ENCODE measurements around the gene PIEZO1.
"Not testable (repeated sequence)": the region's sequence is repeated elsewhere in the genome, so short reads cannot be mapped to it uniquely, and the experiment has no call there.

Gene PIEZO1

DNA sequence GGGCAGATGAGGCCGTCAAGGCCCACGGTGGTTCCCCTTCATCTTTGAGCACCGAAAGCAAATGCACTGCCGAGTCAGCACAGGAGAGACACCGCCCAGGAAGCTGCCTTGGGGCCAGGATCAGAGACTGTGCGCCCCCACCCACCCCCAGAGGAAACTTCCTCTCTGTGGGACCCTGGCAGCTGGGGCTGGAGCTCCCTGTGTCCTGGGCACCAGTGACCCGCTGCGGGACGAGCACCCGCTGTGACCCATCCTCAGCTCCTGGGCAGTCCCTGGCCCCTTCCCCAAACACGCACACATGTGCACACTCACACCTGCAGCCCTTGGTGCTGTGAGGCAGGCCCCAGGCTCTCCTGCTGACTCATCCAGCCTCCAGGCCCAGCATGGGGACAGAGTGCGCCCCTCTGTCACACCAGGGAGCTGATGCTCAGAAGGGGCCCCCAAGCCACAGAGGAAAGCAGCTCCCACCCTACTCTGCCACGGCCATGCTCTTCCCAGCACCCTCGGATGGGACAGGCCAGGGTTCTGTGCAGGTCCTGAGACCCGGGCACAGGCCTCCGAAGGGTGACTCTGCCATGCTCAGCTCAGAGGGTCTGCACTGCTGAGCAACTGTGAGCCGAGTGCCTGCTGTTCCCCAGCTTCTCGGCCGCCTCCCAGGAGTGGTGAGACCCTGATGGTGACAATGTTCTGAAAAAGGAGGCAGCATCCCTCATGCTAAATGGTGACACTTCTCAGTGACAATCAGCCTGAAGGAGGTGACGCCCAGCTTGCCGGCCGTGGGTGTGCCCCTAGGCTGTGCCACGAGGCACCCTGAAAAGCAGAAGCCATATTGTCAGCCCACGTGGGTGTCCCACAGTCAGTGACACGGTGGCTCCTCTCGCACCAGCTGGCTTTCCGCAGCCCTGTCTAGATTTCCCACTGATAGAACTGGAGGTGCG, 3.6 kb downstream of the PIEZO1 start:
- no peak for DNase-seq

DNA sequence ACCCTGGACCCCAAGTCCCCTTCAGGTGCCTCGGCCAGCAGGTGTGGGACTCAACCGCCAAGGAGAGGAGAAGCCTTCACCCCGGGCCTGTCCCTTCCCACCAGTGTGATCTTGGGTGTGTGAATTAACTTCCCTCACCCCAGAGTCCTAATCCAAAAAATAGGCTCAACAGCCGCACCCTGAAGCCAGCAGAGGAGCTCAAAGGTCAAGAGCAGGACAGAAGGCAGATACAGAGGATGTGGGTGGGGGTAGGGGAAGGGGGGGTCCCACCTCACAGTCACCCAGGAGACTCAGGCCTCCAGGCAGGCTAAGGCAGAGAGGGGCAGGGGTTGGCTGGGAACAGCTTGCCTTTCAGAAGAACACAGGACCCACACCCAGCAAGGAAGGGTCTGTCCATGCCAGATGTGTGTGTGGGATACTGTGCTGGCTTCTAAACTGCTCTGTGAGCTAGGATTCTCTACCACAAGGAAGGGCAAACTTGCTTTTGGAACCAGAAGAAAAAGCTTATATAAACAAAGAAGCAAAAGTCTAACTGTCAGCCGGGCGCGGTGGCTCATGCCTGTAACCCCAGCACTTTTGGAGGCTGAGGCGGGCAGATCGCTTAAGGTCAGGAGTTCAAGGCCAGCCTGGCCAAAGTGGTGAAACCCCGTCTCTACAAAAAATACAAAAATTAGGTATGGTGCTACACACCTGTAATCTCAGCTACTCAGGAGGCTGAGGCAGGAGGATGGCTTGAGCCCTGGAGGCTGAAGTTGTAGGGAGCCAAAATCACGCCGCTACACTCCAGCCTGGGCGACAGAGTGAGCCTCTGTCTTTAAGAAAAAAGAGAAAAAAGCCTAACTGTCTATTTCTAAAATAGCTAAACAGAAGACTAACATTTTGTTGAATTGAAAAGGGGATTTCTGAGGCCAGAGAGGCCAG, 4.6 kb downstream of the PIEZO1 start:
- no peak for DNase-seq

- no peak for DNase-seq
Measured at GRCh38 chr16:88779406-88780141, 5.4 kb downstream of the PIEZO1 start.

GRCh38 chr16:88778541-88779065, 6.4 kb downstream of the PIEZO1 start:
- no peak for DNase-seq

DNA sequence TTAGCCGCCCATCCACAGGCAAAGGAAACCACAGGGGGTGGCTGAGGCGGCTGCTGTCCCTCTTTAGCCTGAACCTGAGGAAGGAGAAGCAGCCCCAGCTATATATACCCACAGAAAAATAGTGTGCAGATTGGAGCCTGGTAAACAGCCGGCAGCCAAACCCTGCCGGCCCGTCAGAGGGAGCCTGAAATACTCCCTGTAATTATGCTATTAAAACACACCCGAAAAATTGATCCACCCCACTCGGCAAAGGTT, 6.8 kb downstream of the PIEZO1 start:
- DNase-seq = no peak

GRCh38 chr16:88777471-88778270, 7.3 kb downstream of the PIEZO1 start:
- DNase-seq = no peak

DNA sequence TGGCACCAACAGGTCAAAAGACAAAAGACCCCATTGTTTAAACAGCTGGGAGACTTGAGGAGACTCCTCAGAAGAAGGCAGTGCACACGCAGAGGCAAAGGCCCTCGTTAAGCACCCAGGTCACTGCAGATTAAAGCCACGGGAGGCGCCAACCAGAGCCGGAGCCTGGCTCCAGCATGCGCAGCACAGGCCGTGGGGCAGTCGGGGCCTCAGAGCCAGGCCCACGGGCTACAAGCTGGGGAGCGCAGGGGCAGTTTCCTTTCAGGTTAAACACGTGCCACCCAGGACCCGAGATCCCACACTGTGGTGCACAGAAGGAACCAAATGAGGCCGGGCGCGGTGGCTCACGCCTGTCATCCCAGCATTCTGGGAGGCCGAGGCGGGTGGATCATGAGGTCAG, 9.2 kb downstream of the PIEZO1 start:
- DNase-seq = no peak

DNA sequence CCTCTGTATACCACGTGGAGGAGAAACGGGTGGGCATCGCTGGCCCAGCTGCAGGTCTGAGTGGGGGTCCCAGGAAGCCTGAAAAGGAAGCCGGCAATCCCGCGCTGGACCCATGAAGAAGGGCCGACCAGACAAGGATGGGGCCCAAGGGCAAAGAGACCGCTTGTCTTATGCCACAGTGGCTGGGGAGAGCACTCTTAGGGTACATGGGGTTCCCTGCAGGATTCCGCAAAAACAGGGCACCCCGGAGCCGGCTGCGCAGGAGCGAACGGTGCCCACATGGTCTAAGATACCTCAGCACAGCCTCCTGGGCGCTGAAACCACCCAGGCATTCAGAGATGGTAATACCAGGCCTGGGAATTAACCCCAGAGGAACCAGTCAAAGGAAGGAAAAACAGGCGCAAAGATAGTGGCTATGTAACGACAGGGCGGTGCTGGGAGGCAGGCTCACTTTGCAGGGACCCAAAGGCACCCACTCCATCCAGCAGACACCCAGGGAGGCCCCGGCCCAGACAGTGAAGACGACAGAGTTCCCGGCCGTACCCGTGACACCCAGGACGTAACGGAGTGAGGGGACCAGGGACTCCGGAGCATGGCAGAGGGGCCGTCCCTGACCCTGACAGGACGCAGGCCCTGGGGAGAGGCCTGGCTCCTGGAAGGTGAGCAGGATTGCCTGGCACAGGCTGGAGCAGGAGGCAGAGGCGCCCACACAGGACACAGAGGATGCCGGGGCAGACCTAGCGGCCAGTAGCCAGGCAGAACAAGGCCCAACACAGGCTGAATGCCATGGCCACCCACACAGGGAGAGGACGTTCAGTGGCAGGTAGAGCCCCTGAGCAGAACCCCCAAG, 10.3 kb downstream of the PIEZO1 start:
- DNase-seq = no peak

DNA sequence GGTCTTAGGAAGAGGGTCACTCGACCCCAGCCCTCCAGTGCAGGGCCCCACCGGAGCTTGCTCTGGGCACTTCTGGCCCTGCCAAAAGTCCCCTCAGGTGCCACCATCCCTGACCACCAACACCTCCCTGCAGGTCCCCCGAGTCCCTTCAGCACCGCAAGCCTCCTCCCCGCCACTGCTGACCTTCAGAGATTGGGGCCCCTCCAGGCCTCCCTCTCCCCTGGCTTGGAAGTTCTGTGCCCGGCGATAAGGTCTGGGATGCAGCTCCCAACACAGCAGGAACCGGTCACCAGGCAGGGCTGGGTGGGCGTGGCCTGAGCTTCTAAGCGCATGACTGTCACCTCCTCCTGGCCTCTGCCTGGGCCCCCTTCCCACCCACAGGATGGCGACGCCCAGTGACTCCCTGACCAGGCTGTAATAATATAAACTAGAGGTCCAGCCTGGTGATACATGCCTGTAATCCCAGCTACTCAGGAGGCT, 11.2 kb downstream of the PIEZO1 start:
- no peak for DNase-seq

DNA sequence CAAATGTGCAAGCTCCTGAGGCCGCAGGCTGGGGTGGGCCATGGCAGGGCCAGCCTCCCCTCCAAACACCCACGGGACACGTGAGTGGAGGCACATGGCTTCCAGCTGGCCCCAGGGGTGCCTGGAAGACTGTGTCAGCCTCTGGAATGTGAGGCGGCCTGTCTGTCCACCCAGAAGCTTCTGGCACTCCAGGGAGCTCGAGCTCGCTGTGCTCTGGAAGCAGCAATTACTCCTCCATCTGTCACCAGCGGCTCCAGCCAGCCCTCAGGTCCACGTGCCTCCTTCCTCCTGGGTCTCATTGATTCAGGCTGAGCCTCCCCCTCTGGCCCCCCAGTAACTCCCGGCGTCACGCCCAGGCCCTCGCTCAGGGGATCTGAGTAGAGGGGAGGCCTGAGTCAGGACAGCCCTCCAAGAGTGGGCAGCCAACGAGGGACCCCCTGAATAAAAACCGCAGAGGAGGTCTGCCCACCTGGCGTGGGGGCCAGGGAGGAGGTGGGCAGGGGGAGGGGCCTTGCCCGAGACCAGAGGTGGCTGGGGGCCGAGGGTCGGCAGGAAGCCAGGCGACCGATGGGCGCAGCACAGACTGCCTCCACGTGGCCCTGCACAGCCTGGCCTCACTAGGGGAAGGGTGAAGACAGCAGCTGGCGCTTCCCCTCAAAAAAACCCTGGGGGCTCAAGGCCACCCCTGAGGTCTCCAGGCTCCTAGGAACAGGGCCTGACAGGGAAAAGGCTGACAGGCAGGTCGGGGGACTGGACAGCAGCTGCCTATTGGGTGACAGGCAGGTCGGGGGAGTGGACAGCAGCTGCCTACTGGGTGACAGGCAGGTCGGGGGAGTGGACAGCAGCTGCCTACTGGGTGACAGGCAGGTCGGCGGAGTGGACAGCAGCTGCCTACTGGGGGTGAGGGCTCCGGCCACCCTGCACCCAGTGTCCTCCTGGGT, 11.9 kb downstream of the PIEZO1 start:
- DNase-seq = no peak

DNA sequence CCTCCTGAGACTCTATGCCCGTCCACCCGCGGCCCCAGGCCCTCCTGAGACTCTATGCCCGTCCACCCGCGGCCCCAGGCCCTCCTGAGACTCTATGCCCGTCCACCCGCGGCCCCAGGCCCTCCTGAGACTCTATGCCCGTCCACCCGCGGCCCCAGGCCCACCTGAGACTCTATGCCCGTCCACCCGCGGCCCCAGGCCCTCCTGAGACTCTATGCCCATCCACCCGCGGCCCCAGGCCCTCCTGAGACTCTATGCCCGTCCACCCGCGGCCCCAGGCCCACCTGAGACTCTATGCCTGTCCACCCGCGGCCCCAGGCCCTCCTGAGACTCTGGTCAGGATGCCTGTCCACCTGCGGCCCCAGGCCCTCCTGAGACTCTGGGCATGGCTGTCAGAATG, 13.2 kb downstream of the PIEZO1 start:
- DNase-seq = not testable (repeated sequence)

DNA sequence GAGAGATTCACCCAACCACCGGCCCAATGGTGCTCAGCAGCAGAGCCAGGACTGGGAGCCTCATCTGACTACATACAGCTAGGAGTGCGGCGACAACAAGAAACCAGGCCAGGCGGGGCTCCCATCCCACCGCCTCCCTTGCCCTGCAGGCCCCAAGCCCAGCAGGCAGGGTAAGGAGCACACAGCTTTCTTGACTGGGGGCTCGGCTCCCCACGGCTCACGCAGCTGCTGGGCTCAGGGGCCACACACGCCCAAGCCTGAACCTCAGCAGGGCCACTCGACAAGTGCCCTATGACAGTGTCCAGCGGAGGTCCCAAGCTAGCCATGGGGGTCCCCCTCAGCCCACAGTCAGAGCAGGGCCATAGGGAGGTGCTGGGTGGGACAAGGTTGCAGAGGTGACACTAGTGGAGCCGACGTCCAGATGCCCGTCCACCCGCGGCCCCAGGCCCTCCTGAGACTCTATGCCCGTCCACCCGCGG, 13.7 kb downstream of the PIEZO1 start:
- no peak for DNase-seq

DNA sequence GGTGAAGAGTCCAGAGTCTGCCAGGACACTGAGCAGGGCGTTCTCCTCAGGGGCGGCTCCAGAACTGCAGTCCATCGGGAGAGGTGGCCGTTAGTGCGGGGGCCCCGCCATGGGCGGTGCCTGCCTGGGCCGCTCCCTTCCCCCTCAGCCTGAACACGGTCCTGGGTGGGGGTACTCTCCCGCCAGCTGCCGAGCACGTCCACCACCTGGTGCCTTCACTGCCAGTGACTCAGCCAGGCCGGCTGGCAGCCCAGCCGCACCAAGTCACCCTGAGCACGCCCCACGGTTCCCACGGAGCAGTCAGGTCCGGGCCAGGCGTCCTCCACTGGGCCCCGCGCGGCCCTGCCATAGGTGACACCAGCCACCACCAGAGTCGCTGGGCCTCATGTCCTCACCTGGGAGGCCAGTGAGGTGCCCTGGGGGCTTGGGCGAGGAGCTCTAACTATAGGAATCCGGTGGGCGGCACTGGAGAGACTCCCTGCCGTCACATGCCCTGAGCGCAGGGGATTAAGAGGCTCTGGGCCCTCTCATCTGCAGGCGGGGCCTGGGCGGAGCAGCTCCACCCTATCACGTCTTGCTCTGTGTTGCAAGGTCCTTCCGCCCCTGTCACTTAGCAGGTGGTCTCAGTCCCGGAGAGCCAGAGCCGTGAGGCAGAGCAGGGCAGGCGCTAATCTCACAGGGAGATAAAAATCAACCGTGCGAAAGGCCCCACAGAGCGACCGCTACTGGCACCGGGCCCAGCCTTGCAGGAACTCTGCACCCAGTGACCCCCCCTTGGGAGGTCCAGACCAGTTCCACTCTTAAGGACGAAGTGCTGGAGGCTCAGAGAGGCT, 14.3 kb downstream of the PIEZO1 start:
- peak; percentile 36 for DNase-seq

DNA sequence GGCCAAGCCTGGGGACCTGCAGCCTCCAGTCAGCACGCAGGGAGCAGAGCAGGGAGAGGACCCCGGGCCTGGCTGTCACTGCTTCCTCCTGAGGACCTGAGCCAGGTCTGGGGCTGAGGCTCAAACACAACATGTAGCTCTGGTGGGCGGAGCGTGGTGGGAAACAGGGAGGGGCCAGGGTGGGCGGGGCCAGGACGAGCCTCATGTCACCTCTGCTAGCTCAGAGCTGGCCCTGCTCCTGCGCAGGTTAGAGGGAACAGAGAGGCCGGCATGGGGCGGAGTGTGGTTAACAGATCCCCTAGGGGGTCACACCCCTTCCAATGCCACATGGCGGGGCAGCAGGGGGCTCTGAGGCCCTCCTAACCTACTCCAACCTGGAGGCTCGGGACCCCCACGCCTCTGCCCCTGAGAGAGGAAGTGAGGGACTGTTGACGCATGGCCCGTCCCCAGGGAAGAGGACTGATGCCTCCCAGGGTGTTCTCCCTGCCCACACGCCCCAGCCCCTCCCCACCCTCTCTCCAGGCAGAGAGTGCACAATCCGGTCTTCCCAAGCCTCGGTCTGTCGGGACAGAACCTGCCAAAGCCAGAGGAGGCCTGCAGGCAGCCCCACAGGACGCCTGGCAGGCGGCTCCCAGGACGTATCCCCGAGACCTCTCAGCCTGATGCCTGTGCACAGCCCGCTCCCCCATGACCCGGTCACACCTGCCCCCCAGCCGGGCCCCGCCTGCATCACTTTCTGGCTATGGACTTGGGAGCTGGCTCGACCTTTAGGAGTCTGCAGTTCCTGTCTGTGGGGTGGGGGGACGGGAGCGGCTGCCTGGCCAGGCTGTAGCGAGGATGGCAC, 15.2 kb downstream of the PIEZO1 start:
- DNase-seq = peak; percentile 65

DNA sequence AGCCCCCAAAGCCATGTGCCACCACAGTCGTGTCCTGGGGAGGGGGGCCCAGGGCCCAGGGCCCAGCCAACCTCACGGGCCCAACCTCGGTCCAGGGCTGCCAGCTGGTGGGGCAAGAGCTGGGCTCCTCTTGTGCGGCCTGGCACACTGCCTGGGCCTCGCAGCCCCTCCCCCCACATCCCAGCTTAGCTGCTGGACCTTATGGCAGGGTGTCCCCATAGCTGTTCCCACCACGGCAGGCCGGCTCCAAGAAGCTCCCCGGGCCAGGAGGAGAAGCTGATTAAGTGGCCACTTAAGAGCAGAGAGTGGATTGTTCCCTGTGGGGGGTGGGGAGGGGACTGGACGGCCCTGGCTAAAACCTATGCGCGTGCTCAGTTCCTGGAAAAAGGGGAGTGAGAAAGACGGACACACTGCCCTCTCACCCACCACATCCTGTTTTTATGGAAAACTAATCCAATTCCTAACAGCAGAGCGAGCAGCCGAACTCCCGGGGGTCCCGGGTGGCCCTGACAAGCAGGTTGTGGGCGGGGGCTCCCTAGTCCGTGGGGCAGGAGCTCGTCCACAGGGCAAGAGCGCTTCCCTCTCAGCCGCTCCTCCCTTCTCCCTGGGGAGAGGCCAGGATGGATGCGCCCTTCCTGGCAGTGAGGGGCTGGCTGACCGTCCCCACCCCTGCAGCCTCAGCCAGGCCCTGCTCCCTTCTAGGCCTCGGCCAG, 16.8 kb downstream of the PIEZO1 start:
- DNase-seq = no peak

DNA sequence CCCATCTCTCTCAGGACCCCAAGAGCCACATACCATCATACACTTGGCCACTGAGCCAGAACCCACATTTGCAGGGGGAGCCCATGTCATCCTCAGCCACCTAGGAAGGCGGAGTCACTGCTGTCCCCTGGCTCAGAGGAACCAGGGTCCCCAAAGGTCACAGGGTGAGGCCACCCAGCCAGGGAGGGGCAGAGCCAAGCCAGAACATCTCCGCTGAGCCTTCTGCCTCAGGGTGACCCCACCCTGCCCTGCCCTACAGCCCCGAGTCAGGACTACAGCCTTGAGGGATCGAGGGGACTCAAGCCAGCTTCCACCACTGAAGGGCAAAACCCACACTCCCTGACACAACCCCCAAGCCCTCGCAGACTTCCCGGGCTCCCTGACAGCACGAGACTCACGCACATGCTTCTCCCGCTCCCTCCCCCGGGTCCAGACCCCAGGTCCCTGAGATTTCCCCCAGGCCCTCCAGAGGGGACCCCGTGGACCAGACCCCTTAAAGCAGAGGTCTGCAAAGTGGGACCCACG, 17.4 kb downstream of the PIEZO1 start:
- DNase-seq = no peak

GRCh38 chr16:88766975-88767374, 18.0 kb downstream of the PIEZO1 start:
- no peak for DNase-seq
